ENCODE results near the gene FNIP2.

FNIP2 gene

DNA sequence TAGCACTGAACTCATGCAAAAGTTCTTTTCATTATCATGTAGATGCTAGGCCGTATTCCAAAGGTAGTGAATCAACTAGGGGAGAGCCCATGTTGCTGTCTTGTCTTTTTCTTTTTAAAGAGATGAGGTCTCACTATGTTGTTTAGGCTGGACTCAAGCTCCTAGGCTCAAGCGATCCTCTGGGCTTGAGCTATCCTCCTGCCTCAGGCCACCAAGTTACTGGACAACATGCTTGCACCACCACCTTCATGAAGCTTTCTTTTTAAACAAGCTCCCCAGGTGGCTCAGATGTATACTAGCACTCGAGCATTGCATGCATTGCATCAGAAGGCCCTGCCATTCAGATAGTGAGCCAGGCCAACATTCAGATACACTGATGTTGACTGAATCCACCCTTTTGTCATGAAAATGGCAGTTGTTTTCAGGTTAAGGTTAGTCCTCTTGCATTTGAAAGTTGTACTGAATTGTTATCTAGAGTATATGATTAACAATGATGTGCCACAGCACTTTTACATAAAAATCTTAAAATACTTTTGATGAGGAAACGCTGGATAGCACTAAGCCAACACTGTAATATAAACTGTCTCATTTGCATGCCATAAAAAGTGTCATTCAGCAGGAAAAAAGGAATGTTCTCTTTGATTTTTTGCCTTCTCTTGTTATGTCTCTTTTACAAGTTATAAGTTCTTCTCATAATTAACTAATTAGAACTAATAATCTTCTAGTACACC, 76.7 kb downstream of the FNIP2 start:
- DNase-seq: no peak

DNA sequence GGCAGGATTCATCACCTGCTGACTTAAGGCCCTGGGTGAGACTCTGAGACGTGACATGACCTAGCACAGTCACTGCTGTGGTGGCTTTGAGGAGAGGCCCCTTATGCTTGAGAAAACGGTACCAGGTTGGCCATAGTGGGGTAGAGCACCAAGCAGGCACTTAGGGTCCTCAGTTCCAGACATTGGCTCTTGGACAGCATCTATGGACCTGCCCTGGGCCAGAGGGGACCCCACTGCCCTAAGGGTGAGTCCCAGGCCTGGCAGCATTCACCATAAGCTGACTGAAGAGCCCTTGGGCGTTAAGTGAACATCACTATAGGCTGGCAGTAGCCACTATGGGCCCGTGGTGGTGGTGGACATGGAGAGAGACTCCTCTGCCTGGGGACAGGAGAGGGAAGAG, 78.7 kb downstream of the FNIP2 start:
- DNase-seq: no peak

DNA sequence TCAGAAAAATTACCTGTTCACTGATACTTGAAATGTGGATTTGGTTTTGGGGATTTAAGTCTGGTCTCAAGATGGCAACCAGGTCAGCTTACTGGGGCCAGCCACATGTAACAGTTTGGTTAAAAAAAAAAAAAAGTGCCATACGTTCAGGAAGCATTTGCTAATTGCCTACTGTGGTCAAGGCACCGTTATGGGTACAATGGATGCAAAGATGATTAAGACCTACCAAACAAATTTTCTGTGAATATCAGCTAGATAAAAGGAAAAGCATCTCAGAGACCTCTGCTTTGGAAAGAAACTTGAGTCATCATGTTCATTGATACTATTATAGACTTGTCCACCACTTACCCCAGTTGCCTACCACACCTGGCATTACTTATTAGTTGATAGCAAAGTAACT, 80.9 kb downstream of the FNIP2 start:
- DNase-seq: no peak

DNA sequence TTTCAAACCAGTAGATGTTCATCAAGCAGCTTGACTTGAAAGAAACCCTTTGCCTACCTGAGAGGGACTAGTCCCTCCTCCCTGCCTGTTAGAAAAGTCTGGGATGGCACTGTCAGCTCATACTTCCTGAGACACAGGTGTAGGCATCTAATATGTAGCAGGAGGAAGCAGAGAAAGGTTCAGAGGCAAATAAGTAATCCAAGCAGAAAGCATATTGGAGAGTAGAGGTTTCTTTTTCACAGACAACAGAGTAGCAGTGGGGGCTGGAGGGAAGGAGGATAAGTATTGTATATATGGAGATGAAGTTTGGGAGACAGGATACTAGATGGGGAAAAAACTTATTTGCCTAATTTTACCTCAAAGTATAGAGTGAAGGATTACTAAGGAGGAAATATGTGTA, 81.5 kb downstream of the FNIP2 start:
- no peak for DNase-seq

DNA sequence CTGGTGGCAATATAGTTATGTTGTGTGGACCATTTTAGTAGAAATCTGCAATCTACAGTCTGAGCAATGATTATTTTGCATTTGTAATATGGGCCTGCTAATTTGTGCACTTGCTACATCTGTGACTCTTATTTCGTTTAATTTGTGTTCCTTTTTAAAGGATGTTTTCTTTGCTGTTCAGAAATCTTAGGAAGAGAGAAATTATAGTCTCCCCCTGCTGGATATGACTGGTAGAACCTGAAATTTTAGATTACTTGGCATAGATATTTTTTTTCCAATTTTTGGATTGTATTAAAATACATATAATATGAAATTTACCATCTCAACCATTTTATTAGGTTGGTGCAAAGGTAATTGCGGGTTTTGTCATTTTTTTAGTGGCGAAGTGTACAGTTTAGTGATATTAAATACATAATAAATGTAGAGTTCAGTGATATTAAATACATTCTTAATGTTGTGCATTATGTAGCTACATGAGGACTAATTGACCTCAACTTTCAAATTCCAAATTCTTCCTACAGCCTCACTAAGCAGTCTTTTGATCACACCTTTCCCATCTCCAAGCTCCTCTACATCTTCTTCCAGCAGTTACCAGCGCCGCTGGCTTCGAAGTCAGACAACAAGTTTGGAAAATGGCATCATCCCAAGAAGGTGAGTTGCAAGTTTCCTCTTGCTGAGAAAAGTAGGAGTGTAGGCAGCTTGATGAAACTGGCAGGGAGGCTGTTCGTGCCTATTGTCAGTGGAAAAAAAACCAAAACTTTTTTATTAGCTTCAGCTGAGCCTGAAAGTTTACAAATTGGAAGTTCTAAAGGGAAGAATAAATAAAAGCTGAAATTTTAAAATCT, 82.2 kb downstream of the FNIP2 start:
- no peak for DNase-seq

DNA sequence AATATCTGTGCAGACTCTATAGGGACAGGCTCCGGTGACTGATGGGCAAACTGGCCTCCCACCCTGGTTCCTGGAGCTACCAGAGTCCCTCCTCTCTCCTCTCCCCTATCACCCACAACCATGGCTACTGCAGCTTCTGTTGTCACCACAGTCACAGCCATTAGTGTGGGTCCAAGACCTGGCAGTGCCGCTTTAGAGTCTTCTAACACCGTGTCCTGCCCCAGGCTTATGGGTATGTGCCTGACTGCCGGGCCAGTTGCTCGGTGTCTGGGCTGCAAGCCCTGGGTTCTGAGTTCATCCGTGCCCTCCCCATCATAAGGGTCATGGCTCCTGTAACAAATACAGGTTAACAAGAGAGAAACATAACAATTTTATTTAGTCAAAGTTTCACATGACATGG, 85.4 kb downstream of the FNIP2 start:
- DNase-seq: no peak

DNA sequence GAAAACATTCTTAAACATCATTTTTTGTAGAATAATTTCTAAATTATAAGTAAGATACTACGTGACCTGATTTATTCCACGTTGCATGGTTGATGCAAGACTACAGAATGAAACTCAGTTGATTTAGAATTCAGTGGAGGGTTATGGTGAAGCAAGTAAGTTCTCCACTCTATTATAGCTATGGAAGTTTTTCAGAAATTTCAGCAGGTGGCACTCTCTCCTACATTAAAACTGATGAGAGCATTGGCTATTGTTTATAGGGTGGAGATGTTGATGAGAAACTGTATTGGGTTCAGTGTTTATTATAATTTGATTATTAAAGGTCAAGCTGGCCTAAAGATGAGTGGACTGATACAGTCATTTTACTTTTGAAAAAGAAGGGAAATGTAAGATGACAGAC, 88.0 kb downstream of the FNIP2 start:
- DNase-seq: no peak

DNA sequence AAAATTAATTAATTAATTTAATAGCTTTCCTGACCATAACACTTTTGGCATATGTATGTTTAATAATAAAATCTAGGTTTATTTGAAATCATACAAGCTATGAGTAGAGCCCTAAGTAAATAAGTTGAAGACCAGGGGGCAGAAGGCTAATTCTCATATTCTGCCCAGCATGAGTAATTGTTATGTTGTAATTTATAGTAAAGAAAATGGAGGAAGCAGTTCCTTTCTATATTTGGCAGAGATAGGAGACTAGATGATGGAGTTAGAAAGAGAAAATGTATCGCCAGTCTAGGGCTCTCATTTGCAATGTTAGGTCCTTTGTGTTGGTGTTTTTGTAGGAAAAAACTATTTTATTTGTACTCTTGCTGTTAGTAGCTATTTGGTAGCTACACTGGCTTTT, 89.1 kb downstream of the FNIP2 start:
- DNase-seq: no peak

DNA sequence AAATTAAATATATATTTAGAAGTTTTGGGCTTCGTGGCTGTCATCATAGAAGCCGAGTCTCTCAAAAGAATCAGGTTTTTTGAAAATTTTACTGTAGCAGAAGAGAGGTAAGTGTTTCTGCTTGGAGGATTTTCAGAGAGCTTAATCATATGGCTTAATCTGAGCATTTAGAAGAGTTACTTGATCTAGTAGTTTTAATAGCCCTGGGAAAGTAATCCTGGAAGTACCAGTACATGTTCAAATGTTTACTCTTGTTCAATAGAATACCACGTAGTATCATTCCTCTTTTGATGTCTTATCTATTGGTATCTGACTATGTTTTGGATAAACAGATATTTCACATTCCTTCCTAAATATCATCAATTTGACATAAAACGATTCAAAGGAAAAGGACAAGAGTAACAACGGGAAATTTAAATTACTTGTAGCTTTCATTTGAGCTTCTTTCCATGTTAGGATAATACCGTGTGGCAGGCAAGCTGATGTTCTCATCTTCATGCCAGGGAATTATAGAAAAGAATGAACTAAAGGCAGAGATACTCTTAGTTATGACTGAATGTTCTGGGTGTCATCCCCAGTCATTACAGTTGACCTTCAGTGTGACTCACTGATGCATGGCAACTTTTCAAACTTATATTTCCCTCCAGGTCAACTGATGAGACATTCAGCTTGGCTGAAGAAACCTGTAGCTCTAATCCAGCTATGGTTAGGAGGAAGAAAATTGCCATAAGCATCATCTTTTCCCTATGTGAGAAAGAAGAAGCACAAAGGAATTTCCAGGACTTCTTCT, 89.8 kb downstream of the FNIP2 start:
- no peak for DNase-seq

DNA sequence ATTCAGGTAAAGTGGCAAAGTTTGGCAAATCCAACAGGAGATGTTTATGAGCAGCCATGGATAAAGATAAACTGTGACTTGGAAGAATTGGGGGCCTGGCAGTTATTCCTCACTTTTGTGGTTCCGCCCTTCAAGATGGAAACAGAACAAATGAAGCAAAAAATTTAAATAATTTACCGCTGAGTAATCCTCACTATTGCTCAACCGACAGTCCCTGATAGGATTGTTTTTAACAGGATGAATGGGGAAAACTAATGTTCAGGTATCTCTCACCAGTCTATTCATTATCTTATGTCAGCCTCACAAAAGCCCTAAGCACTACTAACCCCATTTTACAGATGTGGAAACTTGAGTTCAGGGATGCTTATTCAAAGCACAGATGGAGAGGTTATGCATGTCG, 90.8 kb downstream of the FNIP2 start:
- no peak for DNase-seq

DNA sequence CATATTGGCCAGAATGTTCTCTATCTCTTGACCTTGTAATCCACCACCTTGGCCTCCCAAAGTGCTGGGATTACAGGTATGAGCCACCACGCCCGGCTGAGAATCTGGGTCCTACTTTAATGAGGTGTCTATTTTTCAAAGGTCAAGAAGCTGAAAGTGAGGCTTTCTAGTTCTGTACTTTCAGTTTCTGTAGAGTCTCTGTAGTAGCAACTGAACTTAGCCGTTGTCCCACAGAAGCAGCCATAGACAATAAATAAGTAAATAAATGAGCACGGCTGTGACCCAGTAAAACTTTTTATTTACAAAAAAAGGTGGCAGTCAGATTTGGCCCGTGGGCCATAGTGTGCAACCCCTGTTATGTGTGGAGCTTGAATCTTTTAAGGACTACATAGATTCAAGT, 92.0 kb downstream of the FNIP2 start:
- no peak for DNase-seq

DNA sequence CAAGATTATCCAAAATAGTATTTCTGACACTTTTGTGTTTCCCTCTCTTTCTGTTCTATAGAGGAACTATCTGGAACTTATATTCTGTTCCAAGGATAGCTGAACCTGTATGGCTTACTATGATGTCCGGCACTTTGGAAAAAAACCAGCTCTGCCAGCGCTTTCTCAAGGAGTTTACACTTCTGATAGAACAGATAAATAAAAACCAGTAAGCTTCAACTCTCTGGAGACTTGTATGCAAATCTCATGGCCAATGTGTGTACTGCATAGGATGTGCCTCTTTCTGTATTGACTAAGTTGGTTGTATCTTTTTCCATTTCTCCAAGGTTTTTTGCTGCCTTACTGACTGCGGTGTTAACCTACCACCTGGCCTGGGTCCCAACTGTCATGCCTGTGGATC, 92.5 kb downstream of the FNIP2 start:
- DNase-seq: no peak

DNA sequence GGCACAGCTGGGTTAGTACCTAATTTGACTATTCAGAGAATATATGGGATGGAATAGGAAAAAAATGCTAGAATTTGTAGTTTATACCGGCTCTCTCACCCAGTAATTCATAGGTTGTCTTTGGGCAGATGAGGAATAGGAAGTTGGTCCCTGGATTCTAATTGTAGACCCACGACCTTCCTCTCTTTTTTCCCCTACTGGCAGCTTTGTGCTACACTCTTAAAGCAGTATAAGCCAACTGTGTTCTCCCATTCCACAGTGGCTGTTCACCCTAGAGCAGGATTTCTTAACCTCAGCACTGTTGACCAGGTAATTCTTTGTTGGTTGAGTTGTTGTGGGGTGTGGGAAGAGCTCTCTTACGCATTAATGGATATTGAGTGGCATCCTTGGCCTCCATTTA, 92.9 kb downstream of the FNIP2 start:
- no peak for DNase-seq

DNA sequence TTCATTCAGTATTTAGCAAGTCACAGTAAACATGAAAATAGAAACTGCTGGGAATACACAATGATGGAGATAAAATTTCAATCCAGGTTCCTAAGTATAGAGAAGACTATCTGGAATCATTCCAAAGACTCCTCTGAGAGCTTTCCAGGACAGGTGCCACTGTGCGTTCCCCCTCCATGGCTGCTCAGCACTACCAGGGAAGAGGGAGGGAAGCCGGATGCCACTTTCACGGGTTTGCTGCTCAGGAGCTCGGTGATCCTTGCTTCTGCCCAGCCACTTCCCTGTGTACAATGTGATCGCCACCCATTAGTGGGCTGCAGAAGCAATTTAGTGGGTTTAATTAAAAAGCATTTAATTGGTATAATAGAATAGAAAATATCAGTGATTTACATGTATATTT, 94.5 kb downstream of the FNIP2 start:
- no peak for DNase-seq

DNA sequence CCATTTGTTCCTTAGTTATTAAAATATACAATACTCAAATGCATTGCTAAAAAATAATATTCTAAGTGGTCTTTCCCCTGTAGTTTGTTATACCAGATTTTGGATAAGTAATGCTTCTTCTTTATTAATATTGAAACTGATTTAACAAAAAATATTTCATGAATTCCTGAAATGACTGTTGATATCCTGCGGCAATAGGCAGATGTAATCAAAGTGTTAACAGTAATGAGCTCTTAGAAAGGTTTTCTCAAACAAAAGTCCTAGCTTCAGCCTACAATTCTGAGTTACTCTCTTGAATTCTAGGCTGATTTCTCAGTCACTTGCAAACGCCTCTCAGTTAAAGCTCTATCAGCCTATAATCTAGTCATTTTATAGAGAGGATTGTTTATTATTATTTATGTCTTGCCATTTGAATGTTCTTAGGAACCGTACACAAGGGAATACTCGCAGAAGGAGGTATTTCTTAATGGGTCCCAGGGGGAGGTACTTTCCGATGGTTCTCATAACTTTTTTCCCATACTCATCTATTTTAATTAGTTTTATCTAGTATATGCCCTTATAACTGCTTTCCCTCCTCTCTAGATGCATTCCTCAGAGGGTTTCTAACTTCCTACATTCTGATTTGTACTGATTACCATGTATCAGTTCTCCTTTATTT, 96.8 kb downstream of the FNIP2 start:
- no peak for DNase-seq

DNA sequence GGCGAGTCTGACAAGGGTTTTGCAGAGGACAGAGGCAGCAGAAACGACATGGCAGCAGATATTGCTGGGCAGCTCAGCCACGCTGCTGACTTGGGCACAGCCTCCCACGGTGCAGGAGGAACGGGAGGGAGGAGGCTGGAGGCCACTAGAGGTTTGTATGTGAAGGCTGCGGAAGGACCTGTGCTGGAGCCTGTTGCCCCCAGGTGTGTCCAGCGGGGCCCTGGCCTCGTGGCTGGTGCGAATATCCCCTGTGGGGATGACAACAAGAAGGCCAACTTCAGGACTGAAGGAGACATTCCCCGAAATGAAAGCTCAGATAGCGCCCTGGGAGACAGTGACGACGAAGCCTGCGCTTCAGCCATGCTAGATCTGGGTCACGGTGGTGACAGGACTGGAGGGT, 100.2 kb downstream of the FNIP2 start:
- DNase-seq: no peak

DNA sequence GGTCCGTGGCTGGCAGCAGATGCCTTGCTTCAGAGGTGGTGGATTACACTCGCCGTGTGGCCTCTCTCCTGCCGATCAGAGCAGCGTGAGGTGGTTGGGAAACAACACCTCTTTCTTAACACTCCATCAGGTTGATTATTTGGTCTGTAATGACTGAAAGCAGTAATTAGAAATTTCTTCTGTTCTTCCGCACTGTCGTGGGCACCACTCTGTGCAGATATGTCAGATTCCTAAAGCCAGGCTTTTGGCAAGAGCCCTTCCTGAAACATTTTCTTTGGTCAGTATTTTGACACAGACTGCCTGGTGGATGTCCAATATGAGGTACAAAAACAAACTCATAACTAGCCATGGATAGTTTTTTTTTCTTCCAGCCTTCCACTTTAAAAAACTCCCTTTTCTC, 100.9 kb downstream of the FNIP2 start:
- DNase-seq: no peak

DNA sequence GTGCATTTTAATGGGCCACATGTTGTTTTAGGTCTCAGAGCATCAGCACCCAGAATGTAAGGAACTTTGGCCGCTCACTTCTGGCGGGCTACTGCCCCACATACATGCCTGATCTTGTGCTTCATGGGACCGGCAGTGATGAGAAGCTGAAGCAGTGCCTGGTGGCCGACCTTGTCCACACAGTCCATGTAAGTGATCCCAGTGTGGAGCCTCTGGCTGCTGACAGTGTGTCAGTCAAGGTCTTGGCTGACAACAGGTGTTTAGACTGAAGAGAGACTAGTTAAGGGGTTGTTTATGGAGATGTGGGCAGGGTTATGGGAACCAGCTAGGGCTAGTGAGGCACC, 101.4 kb downstream of the FNIP2 start:
- no peak for DNase-seq

DNA sequence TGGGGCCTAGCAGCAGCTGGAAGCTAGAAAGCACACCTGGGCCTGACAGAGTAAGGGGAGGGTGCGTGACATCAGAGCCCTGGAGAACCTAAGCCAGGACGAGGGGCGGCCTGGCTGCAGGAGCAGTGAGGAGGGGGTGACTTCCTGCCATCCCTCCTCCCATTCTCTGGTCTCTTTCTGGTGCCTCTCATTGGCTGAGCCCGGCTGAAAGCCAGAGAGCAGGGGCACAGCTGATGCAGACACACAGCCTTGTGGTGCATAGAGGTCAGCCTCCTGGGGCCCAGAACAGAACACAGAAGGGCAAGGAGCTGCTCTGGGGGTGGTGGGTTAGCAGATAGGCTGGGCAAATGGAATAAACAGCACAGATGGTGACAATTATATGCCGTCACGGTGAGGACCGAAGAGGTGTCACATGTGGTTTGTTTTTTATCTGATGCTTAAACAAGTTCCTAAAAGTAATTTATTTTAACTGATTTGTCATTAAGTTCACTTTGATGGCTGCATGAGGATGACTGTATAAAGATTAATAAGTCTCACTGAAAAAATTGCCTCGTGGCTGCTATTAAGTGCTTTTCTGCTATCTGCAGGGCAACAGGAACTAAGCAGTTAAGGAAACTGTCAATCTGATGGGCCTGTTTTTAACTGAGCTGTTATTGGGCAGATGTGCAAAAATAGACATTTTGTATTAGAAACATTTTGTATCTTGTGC, 102.0 kb downstream of the FNIP2 start:
- no peak for DNase-seq

DNA sequence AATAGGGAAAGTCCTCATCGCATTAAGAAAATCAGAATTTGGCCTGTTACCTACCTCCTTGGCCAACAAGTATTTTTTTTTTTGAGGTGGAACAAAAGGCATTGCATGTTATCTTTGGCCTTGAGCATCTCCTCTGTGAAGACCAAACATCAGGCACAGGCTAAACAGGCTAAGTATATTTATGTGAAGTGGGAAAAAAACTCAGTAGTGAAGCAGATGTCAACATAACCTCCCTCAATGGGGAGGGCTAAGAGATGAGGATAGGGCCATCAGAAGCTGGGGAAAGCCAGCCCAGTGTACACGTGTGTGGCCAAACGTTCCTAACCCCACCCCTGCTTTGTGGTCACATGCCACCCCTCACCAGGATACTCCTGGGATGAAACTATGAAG, 102.5 kb downstream of the FNIP2 start:
- no peak for DNase-seq

DNA sequence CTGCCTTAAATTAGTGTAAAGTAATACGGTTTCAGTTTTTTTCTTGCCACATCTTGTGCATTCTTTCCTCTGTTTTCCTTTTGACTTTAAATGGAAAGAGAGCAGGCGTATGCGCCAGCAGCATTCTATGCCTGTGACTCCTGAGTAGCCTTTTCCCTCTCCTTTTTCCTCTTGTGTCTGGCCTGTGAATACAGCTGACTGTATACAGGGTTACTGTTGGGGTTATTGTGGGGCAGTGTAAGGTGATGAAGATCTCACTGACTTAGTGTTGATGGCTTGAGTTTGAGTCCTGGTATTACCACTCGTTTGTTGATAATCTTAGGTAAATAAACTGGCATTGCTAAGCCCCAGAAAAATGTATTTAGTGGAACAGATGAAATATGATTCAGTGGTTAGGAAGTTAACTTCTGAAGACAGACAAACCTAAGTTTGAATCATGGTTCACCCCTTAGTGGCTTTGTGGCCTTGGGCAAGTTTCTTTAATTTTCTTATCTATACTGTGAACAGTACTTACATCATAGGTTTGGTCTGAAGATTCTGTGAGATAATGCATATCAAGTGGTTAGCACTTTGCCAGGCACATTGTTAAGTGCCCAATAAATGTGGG, 105.1 kb downstream of the FNIP2 start:
- no peak for DNase-seq

DNA sequence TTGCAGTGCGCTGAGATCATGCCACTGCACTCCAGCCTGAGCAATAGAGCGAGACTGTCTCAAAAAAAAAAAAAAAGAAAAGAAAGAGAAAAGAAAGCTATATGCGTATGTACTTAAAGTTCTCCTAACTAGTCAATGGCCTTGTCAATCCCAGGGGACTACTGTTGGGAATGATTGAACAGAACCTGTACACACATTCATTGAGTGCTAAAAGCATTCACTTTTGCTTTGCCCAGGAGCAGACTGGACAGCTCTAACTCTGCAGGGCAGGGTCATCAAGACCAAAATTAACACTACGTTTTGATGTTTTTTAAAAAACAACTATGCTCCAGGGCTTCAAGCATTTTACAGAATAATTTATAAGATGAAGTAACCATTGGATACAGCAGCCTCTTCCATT, 106.2 kb downstream of the FNIP2 start:
- no peak for DNase-seq

Measured in activated naive CD4-positive, alpha-beta T cell (primary cell).